Measurements from ENCODE around the gene STRC. TPM values are rescaled to one million over a fixed set of nuclear protein-coding genes. Genes with fewer than 3 reads are reported as not detected.
"Not testable (repeated sequence)": the region's sequence is repeated elsewhere in the genome, so short reads cannot be mapped to it uniquely, and the experiment has no call there.

The STRC gene
- total and polyA plus RNA-seq, 10 donors: 0.37 to 1.9 (median 0.80) TPM

GRCh38 chr15:43574607-43575006 is 44.0 kb downstream of the STRC start:
- H3K9me3 ChIP-seq; H3K27ac ChIP-seq; H3K27me3 ChIP-seq (replicated peaks in 1 of 7); H3K4me1 ChIP-seq; H3K36me3 ChIP-seq; DNase-seq; H3K4me3 ChIP-seq; intact Hi-C loops (cut with DNase I; ENCODE audit: low total_unique reads): not testable (repeated sequence)
- no CpG with 5 or more reads among the region's 1 CpG for WGBS, 5 donors

GRCh38 chr15:43566615-43567014 is 52.0 kb downstream of the STRC start:
- H3K4me1 ChIP-seq; H3K36me3 ChIP-seq; H3K27ac ChIP-seq; H3K27me3 ChIP-seq (replicated peaks in 1 of 7); DNase-seq; H3K4me3 ChIP-seq; H3K9me3 ChIP-seq; intact Hi-C loops (cut with DNase I; ENCODE audit: low total_unique reads): not testable (repeated sequence)
- no CpG with 5 or more reads among the region's 2 CpGs for WGBS, 5 donors

GRCh38 chr15:43563793-43564192 is 54.8 kb downstream of the STRC start:
- DNase-seq; H3K36me3 ChIP-seq; H3K9me3 ChIP-seq; H3K4me3 ChIP-seq; H3K4me1 ChIP-seq; H3K27me3 ChIP-seq (replicated peaks in 1 of 7); intact Hi-C loops (cut with DNase I; ENCODE audit: low total_unique reads); H3K27ac ChIP-seq: not testable (repeated sequence)
- no CpG with 5 or more reads among the region's 8 CpGs for WGBS, 5 donors

GRCh38 chr15:43562753-43563152 is 55.8 kb downstream of the STRC start:
- 67 to 96% (median 88%) methylated on average over 1 to 2 of the region's 3 CpGs; no CpG with 5 or more reads in 2 of the 5 donors for WGBS, 5 donors
- H3K9me3 ChIP-seq; intact Hi-C loops (cut with DNase I; ENCODE audit: low total_unique reads); H3K27ac ChIP-seq; DNase-seq; H3K4me3 ChIP-seq; H3K27me3 ChIP-seq (replicated peaks in 1 of 7); H3K4me1 ChIP-seq: not testable (repeated sequence)
- H3K36me3 ChIP-seq: peaks cover 0 to 15% (median 6%) of the 10 kb centered on the region in 6 donors

- 82 to 90% (median 86%) methylated on average over 2 of the region's 2 CpGs for WGBS, 5 donors
- no peak for TF ChIP-seq CTCF (IDR thresholded peaks at IDR 0.05 in 8 of 11, conservative IDR thresholded peaks at IDR 0.05 in 3 of 11)
- DNase-seq: no peak
- H3K36me3 ChIP-seq: peaks cover 0 to 84% (median 19%) of the 10 kb centered on the region in 6 donors
- H3K4me1 ChIP-seq: no peaks in the 10 kb centered on the region
- H3K9me3 ChIP-seq: peaks cover 0 to 2% (median under 1%) of the 10 kb centered on the region in 8 donors
- H3K4me3 ChIP-seq: no peak overlapping the region
- intact Hi-C loops (cut with DNase I; ENCODE audit: low total_unique reads): no loop called here
- H3K27ac ChIP-seq: no peak overlapping the region
- no peaks in the 10 kb centered on the region for H3K27me3 ChIP-seq (replicated peaks in 1 of 7)
Observed at GRCh38 chr15:43552986-43553385, 65.6 kb downstream of the STRC start.

- H3K9me3 ChIP-seq: peaks cover 0 to 8% (median 7%) of the 10 kb centered on the region in 8 donors
- H3K36me3 ChIP-seq: peaks cover 0 to 83% (median 17%) of the 10 kb centered on the region in 6 donors
- no peak for DNase-seq
- H3K4me1 ChIP-seq: no peaks in the 10 kb centered on the region
- no peak for TF ChIP-seq CTCF (IDR thresholded peaks at IDR 0.05 in 8 of 11, conservative IDR thresholded peaks at IDR 0.05 in 3 of 11)
- TF ChIP-seq POLR2AphosphoS5 (IDR thresholded peaks at IDR 0.05): no peak
- 94 to 98% (median 96%) methylated on average over 4 of the region's 4 CpGs for WGBS, 5 donors
- no peak overlapping the region for H3K27ac ChIP-seq
- no peak overlapping the region for H3K4me3 ChIP-seq
- no peaks in the 10 kb centered on the region for H3K27me3 ChIP-seq (replicated peaks in 1 of 7)
- intact Hi-C loops (cut with DNase I; ENCODE audit: low total_unique reads): no loop called here
Observed at GRCh38 chr15:43552256-43552655, 66.3 kb downstream of the STRC start.

Measured in spleen (tissue), 11 donors.